SK-N-SH (cell line): ENCODE results near the gene GRID2IP.

Source experiments
- PBX3 ChIP-seq: IDR thresholded peaks from 2 replicates; pipeline ENCODE4; 2012
- TAF1 ChIP-seq: IDR thresholded peaks from 2 replicates; pipeline ENCODE4 v1.6.1; 2012; ENCODE audit warnings: low read depth, mild to moderate bottlenecking, low read length, moderate library complexity, borderline replicate concordance
- TF ChIP-seq, protein P1 (sequence below): fragments of 200-600 bp; sonication (generic); IDR thresholded peaks from 2 replicates; pipeline ENCODE4 v1.6.1; 2017; ENCODE audit warnings: antibody characterized with exemption, mild to moderate bottlenecking, moderate library complexity

DNA sequence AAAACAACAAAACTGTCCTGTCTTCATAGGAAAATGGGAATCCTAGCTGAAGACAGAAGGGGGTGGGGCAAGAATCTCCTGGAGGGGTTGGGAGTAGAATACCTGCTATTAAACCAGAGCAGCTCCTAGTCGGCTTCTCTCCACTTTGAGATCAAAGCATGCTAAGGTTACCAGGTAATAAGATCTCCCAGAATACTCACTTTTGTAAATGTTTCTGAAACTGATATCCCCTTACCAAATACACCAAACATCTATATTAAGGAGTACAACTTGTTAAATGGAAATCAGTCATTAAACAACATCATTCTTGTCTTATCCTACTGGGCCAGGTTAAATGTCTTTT is 74.0 kb downstream of the GRID2IP start:
- no peak for TF ChIP-seq TAF1
- TF ChIP-seq, protein P1, sequence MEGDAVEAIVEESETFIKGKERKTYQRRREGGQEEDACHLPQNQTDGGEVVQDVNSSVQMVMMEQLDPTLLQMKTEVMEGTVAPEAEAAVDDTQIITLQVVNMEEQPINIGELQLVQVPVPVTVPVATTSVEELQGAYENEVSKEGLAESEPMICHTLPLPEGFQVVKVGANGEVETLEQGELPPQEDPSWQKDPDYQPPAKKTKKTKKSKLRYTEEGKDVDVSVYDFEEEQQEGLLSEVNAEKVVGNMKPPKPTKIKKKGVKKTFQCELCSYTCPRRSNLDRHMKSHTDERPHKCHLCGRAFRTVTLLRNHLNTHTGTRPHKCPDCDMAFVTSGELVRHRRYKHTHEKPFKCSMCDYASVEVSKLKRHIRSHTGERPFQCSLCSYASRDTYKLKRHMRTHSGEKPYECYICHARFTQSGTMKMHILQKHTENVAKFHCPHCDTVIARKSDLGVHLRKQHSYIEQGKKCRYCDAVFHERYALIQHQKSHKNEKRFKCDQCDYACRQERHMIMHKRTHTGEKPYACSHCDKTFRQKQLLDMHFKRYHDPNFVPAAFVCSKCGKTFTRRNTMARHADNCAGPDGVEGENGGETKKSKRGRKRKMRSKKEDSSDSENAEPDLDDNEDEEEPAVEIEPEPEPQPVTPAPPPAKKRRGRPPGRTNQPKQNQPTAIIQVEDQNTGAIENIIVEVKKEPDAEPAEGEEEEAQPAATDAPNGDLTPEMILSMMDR, result no peak
- TF ChIP-seq PBX3, result no peak
